Measurements from ENCODE around the gene AGAP1.
"Not testable (repeated sequence)": the region's sequence is repeated elsewhere in the genome, so short reads cannot be mapped to it uniquely, and the experiment has no call there.

The AGAP1 gene

DNA sequence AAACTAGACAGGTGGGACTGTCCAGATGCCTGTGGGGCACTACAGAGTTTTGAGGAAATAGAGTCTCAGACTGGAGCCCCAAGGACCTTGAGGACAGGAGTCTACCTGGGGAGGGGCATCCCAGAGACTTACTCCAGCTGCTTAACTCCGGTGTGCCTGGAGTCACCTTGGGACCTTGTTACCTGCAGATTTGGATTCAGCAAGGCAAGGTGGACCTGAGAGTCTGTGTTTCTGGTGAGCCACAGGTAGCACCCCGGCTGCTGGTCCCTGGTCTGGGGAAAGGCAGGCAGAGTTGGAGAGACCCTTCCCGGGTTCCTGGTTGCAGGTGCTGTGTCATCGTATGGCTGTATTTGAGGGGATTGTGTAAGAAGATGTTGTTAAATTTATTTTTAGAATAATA, 102.4 kb downstream of the AGAP1 start:
- DNase-seq = no peak

DNA sequence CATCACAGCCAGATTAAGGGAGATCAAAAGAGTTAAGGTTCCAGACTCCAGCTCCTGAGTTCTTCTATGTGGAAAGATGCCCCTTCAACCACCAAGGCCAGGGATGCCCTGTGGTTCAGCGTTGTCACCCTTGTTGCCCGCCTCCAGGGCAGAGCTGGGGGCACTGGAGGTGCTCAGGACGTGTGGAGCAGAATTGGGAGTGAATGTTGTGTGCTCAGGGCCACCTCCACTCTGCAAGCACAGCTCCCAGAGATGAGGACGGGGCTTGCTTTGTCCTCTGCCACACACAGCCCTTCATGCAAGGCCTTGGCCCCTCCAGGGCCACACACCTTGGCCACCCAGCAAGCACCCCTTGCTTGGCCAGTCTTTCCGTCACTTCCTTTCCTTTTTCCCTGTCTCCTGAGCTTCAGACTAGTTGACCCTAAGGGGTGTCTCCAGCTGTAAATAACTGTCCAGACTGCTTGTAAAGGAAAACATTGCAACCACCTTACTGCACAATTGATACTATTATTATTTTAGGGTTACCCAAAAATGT, 103.3 kb downstream of the AGAP1 start:
- DNase-seq = no peak

DNA sequence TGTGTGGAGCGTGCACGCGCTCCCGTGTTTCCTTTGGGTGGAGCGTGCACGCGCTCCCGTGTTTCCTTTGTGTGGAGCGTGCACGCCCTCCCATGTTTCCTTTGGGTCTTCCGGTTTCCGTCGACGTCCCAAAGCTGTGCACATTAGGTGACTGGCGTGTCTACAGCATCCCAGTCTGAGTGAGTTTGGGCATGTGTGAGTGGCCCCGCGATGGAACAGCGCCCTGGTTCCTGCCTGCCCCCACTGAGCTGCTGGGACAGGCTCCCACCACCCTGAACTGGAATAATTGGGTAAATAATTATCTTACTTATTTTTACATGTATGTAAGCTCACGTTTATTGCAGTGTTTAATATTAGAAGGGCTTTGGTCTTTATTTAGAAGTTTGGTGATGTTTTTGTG, 104.2 kb downstream of the AGAP1 start:
- no peak for DNase-seq

DNA sequence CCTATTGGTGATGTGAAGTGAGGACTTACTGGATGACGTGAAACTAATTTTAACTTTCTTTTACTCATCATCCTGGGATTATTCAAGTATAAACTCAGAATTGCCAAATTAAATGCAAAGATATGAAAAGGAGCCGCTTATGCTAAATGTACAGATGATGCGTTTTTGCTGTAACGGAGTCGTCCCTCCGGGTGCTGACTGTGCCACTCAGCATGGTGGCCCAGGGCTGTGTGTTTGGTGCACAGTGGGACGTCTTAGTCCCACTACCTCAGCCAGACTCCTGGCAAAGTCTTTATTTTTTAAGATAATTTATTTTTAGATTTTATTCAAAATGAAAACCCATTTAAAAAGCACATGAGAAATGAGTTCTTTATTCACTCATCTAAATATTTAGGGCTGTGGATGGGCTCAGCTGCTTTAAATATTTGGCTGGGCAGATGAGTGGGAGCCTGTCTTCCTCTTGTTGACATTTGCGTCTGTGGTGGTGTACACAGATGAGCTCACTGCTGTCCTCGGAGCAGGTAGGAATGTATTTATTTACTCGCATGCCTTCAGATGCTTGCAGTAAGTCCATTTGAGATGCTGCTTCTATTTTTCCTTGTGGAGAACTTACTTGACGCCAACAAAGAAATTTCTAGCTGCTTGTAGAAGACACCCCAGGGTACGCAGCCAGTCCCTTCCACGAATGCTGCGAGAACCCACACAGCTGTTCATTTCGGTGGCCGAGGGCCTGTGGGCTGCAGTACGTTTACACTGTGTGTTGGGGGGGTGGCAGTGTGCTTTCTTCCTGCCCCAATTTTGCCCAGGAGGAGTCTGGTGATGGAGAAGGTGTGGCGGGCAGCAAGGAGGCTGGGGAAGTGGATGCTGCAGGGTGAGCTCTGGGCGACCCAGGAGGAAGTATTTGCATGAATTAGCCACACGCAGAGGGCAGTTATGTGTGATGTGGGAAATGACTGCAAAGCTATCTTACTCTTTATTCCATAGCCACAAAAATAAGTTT, 105.0 kb downstream of the AGAP1 start:
- DNase-seq = no peak

- DNase-seq = no peak
Measured at GRCh38 chr2:235599596-235600338, 105.9 kb downstream of the AGAP1 start.

- no peak for DNase-seq
Measured at GRCh38 chr2:235600406-235600805, 106.6 kb downstream of the AGAP1 start.

DNA sequence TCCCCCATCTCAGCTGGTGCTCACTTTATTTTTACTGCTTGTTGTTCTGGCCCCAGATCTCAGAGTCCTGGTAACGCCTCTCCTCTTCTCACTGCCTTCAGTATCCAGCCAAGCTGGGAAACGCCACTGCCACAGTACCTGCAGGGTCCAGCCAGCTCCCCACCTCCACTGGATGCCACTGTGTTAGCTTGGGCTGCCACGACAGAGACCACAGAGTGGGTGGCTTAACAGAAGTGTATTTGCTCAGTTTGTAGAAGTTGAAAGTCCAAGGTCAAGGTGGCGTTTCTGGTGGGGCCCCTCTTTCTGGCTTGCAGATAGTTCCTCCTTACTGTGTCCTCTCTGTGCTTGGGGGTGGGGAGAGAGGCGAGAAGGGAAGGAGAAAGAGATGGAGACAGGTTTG, 107.1 kb downstream of the AGAP1 start:
- no peak for DNase-seq

DNA sequence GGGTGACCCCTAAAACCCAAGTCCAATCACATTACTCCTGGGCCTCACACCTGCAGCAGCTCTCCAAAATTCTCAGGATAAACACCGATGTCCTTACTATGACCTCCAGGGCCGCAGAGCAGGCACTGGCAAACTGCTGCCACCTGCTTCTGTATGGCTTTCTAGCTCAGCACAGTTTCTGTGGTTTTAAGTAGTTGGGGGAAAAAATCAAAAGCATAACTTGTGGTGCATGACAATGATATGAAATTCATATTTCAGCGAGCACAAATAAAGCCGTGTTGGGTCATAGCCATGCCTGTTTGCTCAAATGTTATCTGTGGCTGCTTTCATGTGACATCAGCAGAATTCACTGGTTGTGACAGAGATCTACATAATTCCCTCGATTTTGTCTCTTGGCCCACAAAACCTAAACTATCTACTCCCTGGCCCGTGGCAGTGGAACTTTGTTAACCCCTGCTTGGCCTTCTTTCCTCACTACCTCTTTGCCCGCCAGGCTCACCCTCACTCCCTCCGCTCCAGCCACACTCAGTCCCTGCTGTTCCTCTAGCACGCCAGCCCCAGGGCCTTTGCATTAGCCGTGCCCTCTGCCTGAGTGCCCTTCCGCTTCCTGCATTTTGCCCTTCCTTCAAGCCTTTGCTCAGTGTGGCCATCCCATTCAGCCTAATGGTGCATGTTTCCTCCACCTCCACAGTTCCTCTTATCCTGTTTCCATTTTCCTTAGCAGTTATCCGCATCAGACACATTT, 108.3 kb downstream of the AGAP1 start:
- DNase-seq = no peak

- DNase-seq = not testable (repeated sequence)
Measured at GRCh38 chr2:235602971-235603370, 109.1 kb downstream of the AGAP1 start.

- no peak for DNase-seq
Measured at GRCh38 chr2:235603659-235604058, 109.8 kb downstream of the AGAP1 start.

DNA sequence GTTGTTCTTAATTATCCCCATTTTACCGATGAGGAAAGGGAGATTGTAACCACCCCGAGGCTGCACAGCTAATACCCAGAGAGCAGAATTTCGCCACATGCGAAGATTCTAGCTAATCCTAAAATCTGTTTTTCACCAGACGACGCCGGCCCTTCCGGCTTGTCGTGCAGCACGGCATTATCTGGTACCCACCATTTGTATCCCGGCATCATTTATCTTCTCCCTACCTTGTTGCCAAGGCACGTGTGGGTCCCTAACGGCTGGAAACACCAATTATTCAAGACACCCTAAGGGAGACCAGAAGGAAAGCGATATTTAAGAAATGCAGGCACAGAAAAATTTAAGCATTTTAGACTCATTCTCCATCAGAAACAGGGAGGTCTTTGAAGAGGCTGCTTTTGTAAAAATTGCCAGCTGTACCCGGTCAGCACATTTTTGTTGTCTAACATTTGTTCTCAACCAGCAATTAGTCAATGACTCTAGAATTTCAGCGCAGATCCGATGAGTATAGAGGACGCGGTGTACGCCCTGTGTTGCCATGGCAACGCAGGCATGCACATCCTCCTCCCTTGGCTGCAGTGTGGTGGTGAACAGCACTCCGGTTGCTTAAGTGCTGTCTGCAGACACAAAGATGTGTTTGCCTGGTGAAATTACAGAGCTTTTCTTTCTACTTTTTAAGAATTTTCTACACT, 111.6 kb downstream of the AGAP1 start:
- DNase-seq = peak; percentile 70

DNA sequence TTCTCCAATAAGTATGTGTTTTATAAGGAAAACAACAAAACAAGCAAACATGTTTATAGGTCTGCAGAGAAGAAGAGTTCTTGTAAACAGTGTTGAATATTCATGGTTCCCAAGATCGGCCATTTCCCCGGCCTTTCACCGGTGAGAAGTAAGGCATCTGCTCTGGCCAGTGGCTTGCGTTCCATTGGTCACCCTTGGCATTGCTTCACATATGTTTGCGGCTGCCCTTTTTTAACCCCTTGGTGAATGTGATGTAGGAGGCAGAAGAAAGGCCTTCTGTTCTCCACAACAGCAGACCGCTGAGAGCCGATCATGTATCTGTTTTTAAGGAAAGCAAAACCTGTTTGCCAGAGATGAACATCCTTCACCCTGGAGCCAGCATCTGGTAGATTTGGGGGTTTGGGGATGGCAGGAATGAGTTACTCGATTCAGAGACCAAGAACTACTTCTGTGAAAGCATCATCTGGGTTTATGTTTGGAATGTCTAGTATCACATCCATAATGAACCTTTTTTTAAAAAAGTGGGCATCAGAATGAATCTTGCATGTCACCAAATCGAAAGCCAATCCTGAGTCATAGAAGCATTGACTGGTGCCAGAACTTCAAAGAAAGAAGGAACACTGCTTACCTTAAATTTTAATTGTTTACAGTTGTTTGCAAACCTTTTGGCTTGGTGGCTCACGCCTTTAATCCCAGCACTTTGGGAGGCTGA, 112.3 kb downstream of the AGAP1 start:
- no peak for DNase-seq

DNA sequence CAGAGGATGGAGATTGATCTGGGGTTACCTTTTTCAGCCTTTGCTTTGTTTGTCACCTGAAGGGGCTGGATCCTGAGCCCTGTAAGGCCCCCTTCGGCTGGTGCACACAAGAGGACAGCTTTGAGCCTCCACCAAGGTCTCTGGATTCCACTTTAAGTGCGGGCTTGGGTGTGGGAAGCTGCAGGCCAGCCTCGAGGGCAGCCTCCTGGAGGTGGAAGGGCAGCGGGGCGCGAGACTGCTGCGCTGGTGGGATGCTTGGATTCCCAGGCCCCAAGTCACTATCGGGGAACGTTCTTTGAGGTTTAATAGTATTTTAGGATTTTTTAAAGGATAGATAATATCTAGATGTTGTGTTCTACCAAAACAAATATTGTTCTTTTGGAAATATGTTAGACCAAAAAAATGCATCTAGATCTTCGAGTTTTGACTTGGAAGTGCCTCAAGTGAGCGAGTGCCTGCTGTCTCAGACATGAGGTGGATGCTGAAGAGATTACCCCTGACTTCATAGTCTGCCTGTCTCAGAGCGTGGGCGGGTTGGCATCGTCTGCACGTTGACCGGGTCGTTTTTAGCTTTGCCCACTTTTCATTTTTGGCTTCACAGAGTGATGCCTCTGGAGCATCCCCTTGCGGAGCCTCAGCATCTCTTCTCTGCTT, 113.8 kb downstream of the AGAP1 start:
- no peak for DNase-seq

GRCh38 chr2:235608200-235608887, 114.5 kb downstream of the AGAP1 start:
- DNase-seq = no peak

DNA sequence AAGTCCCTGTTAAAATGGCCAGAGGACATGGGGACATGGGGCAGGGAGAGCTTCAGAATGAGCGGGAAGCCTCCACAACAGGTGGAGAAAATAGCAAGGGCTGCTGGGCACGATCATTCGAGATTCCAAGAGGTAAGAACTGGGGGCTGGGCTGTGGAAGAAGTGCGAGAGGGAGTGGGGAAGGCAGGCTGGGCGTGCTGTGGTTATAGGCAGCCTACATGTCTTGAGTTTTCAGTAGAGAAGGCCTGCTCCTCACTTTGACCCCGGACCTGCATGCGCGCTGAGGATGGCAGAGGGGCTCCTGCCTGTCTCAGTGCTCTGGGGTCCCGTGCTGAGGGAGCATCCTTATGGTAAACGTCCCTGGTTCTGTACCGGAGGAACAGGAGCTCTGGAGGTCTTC, 115.5 kb downstream of the AGAP1 start:
- DNase-seq = no peak

GRCh38 chr2:235609746-235610145, 115.9 kb downstream of the AGAP1 start:
- DNase-seq = no peak

DNA sequence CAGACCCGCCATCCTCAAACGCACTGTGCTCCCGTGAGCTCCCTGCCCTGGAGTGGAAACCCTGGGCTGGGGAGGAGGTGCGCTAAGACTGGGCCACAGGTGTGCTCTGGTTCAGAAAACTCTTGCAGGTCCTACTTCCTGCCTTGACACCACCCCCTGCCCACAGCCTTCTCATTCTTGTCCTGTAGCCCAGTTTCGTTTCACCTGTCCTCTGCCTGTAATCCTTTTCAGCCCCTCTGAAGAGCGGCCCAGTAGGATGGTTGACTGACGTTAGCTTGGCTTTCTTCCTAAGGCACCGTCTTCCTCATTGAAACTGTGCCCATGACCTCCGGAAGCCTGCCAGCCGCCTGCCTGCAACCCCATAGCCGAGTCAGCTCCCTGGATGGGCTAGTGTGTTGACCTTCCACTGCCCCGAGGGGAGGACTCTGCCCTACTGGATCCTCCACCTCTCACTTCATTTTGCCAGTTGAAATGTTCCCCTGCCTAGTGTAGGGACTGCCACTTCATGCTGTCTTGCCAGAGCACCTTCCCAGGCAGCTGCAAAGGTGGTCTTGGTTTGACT, 116.9 kb downstream of the AGAP1 start:
- DNase-seq = no peak

- peak; percentile 45 for DNase-seq
Measured at GRCh38 chr2:235611349-235611748, 117.5 kb downstream of the AGAP1 start.

- no peak for DNase-seq
Measured at GRCh38 chr2:235611756-235612155, 117.9 kb downstream of the AGAP1 start.
